ENCODE data around the gene TMCC1.

Gene TMCC1

DNA sequence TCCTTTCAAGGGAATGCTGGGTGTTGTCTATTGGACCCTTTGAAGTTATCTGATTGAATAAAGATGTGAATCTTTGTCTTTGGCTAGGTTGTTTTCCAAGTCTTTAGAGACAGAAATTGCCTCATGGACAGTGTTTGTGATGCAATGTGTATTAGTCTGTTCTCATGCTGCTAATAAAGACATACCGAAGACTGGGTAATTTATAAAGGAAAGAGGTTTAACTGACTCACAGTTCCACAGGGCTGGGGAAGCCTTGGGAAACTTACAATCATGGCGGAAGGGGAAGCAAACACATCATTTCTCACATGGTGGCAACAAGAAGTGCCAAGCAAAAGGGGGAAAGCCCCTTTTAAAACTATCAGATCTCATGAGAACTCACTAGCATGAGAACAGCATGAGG, 198.3 kb downstream of the TMCC1 start:
- DNase-seq = no peak
- no peak overlapping the region for H3K4me3 ChIP-seq (ENCODE audit: low read depth, low read length)
- TF ChIP-seq, protein P1, sequence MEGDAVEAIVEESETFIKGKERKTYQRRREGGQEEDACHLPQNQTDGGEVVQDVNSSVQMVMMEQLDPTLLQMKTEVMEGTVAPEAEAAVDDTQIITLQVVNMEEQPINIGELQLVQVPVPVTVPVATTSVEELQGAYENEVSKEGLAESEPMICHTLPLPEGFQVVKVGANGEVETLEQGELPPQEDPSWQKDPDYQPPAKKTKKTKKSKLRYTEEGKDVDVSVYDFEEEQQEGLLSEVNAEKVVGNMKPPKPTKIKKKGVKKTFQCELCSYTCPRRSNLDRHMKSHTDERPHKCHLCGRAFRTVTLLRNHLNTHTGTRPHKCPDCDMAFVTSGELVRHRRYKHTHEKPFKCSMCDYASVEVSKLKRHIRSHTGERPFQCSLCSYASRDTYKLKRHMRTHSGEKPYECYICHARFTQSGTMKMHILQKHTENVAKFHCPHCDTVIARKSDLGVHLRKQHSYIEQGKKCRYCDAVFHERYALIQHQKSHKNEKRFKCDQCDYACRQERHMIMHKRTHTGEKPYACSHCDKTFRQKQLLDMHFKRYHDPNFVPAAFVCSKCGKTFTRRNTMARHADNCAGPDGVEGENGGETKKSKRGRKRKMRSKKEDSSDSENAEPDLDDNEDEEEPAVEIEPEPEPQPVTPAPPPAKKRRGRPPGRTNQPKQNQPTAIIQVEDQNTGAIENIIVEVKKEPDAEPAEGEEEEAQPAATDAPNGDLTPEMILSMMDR (IDR thresholded peaks at IDR 0.05; ENCODE audit: low read depth, low read length) = no peak

DNA sequence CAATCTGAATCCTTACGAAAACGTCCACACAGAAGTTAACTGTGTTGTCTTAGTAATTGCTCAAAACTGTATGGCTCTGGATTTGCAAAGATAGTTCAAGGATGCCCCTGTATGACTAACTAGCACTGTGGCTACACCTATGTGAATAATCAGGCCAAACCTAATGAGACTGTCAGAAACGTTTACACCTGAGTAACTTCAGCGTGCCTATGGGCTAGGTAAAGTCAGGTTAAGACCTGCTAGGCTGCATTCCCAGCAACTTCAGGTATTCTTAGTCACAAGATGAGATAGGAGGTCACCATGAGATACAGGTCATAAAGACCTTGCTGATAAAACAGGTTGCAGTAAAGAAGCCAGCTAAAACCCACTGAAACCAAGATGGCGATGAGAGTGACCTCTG, 199.3 kb downstream of the TMCC1 start:
- H3K27ac ChIP-seq = no peak overlapping the region
- H3K36me3 ChIP-seq = no peaks in the 10 kb centered on the region
- no peaks in the 10 kb centered on the region for H3K27me3 ChIP-seq (ENCODE audit: insufficient read depth, low read depth, severe bottlenecking)
- DNase-seq = no peak
- TF ChIP-seq, protein P1 (IDR thresholded peaks at IDR 0.05; ENCODE audit: low read depth, low read length) = no peak
- H3K4me3 ChIP-seq (ENCODE audit: low read depth, low read length) = no peak overlapping the region
- peaks cover 10% of the 10 kb centered on the region for H3K9me3 ChIP-seq (ENCODE audit: severe bottlenecking)

More for the DNA sequence above, 198.3 kb downstream of the TMCC1 start:
- Histone ChIP-seq H3K36me3 (no peaks in the 10 kb centered on the region), H3K27me3 (ENCODE audit: insufficient read depth, low read depth, severe bottlenecking) (no peaks in the 10 kb centered on the region), H3K9me3 (ENCODE audit: severe bottlenecking) (peaks cover 10% of the 10 kb centered on the region), H3K27ac (no peak overlapping the region)

DNA sequence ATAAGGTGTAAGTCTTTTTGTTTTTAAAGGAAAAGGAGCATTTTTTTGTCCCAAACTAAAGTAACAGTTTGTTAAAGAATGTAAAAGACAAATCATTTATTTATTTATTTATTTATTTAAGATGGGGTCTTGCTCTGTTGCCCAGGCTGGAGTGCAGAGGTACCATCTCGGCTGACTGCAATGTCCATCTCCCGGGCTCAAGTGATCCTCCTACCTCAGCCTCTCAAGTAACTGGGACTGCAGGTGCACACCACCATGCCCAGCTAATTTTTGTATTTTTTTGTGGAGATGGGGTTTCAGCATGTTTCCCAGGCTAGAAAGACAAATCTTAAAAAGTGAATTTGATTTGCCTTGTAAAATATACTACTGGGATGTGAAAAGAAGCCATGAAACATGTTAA, 200.8 kb downstream of the TMCC1 start:
- H3K27ac ChIP-seq = no peak overlapping the region; the same call in 1 of the 2 replicates
- peaks cover 10% of the 10 kb centered on the region for H3K9me3 ChIP-seq (ENCODE audit: severe bottlenecking)
- TF ChIP-seq, protein P1 (IDR thresholded peaks at IDR 0.05; ENCODE audit: low read depth, low read length) = no peak
- DNase-seq = no peak
- H3K27me3 ChIP-seq (ENCODE audit: insufficient read depth, low read depth, severe bottlenecking) = no peaks in the 10 kb centered on the region
- H3K4me3 ChIP-seq (ENCODE audit: low read depth, low read length) = no peak overlapping the region
- H3K36me3 ChIP-seq = no peaks in the 10 kb centered on the region

DNA sequence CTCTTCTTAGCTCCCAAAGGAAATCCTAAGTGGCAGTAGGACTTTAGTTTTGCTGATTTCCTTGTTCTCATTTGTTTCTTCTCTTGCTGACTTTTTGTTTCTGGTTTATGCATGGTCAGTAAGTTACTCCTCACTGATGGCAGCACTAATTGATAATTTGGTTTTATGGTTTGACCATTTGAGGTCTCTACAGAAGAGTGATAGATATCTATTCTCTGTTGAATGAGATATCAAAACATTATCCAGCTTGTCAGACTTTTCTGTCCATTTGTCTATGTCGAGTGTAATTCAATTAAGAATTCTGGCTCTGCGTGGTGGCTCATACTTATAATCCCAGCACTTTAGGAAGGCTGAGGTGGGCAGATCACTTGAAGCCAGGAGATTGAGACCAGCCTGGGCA, 202.5 kb downstream of the TMCC1 start:
- peak; percentile 24 for DNase-seq
- no peak overlapping the region for H3K4me3 ChIP-seq (ENCODE audit: low read depth, low read length)
- TF ChIP-seq, protein P1 (IDR thresholded peaks at IDR 0.05; ENCODE audit: low read depth, low read length) = no peak
- no peaks in the 10 kb centered on the region for H3K27me3 ChIP-seq (ENCODE audit: insufficient read depth, low read depth, severe bottlenecking)
- no peaks in the 10 kb centered on the region for H3K36me3 ChIP-seq
- H3K9me3 ChIP-seq (ENCODE audit: severe bottlenecking) = no peaks in the 10 kb centered on the region
- H3K27ac ChIP-seq = peak overlapping the region; percentile 77

DNA sequence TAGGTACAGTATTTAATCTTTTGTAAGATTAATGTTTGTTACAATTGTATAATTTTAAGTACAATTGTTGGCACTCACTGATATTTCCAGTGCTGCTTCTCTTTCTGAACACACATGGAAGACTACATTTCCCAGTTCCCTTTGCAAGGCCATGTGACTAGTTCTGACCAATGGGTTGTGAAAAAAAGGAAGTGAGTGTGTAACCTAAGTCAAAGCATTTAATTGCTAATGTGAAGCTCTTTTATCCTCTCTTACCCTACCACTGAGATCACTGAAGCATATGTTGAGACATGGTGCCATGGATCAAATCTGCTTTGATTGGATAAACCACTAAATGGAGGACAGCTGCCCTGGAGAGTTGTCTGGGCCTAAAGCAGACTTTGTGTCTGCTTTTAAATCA, 203.1 kb downstream of the TMCC1 start:
- no peaks in the 10 kb centered on the region for H3K36me3 ChIP-seq
- H3K9me3 ChIP-seq (ENCODE audit: severe bottlenecking) = no peaks in the 10 kb centered on the region
- H3K27ac ChIP-seq = peak overlapping the region; percentile 77
- peak; percentile 68 for DNase-seq
- H3K4me3 ChIP-seq (ENCODE audit: low read depth, low read length) = no peak overlapping the region
- H3K27me3 ChIP-seq (ENCODE audit: insufficient read depth, low read depth, severe bottlenecking) = no peaks in the 10 kb centered on the region
- TF ChIP-seq, protein P1 (IDR thresholded peaks at IDR 0.05; ENCODE audit: low read depth, low read length) = no peak

DNA sequence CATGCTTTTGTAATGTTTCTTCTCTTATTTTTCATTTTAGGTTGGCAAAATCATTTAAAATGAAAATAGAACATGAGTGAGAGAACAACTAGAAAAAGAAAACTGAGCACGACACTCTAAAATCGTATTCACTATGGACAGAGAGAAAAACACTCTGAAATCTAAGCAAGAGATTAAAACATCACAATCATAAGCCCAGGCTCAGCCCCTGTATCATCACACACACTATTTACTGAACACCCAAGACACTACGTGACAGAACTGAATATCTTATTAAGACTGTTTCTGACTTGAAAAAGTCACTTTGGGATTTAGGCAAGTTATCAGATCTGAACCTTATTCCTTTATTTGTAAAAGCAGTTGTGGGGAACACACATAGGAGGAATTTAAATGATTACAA, 204.5 kb downstream of the TMCC1 start:
- Histone ChIP-seq H3K9me3 (ENCODE audit: severe bottlenecking) (no peaks in the 10 kb centered on the region), H3K4me3 (ENCODE audit: low read depth, low read length) (no peak overlapping the region), H3K27me3 (ENCODE audit: insufficient read depth, low read depth, severe bottlenecking) (no peaks in the 10 kb centered on the region), H3K36me3 (no peaks in the 10 kb centered on the region), H3K27ac (peak overlapping the region; percentile 45)
- TF ChIP-seq, protein P1 (IDR thresholded peaks at IDR 0.05; ENCODE audit: low read depth, low read length) = no peak
- DNase-seq = no peak
